KMS-11 (cell line): Measurements from ENCODE around the gene C5orf34.
A peak's percentile ranks its signal among the peaks of the same experiment; 100 is the strongest.

Experiments
- H2AFZ ChIP-seq: fragments of 200-600 bp; sonication (generic); 2 replicates; pipeline ENCODE4 v1.6.1; 2016; ENCODE audit warnings: antibody characterized with exemption, mixed run types, low read depth
- H3K27ac ChIP-seq: fragments of 200-600 bp; sonication (generic); 2 replicates; pipeline ENCODE4 v1.6.1; 2016; ENCODE audit warnings: mild to moderate bottlenecking, mixed run types
- H3K27me3 ChIP-seq: fragments of 200-600 bp; sonication (generic); 2 replicates; pipeline ENCODE4 v1.6.1; 2017; ENCODE audit warnings: mild to moderate bottlenecking, low read depth, mixed run types, moderate library complexity; ENCODE audit not compliant: insufficient read depth
- H3K36me3 ChIP-seq: fragments of 200-600 bp; sonication (generic); 2 replicates; pipeline ENCODE4 v1.6.1; 2017; ENCODE audit warnings: mild to moderate bottlenecking, mixed run types; ENCODE audit not compliant: insufficient read depth
- H3K4me1 ChIP-seq: fragments of 200-600 bp; sonication (generic); 2 replicates; pipeline ENCODE4 v1.6.1; 2016; ENCODE audit warnings: mild to moderate bottlenecking, low read depth, mixed run types; ENCODE audit not compliant: poor library complexity, severe bottlenecking
- H3K4me2 ChIP-seq: fragments of 200-600 bp; sonication (generic); 2 replicates; pipeline ENCODE4 v1.7.0; 2016; ENCODE audit warnings: mild to moderate bottlenecking, mixed run types
- H3K4me3 ChIP-seq: fragments of 200-600 bp; sonication (generic); IDR thresholded peaks from 2 replicates; pipeline ENCODE4 v1.6.1; 2017; ENCODE audit warnings: low read depth, low read length, mixed read lengths; ENCODE audit not compliant: insufficient read depth
- H3K79me2 ChIP-seq: fragments of 200-600 bp; sonication (generic); 2 replicates; pipeline ENCODE4 v1.6.1; 2016; ENCODE audit warnings: low read depth, mixed run types; ENCODE audit not compliant: insufficient read depth
- H3K9ac ChIP-seq: fragments of 200-600 bp; sonication (generic); 2 replicates; pipeline ENCODE4 v1.6.1; 2016; ENCODE audit warnings: mild to moderate bottlenecking, mixed run types
- H4K20me1 ChIP-seq: fragments of 200-600 bp; sonication (generic); 2 replicates; pipeline ENCODE4 v1.6.1; 2016; ENCODE audit warnings: mild to moderate bottlenecking, mixed run types; ENCODE audit not compliant: insufficient read depth
- TF ChIP-seq, protein P1 (sequence below): fragments of 200-600 bp; sonication (generic); conservative IDR thresholded peaks from 2 replicates; pipeline ENCODE4 v1.6.1; 2017; ENCODE audit warnings: low read depth, mild to moderate bottlenecking, antibody characterized with exemption, low read length, moderate library complexity, mixed read lengths

The C5orf34 gene

GRCh38 chr5:43514816-43515677, at the start of gene C5orf34:
Gene C5orf34, minus strand, starts transcription at chr5:43515148. Its CDS starts 5,809 bp downstream, at chr5:43509339.
- Histone ChIP-seq H3K36me3 (no peaks in the 10 kb centered on the region), H3K4me1 (peaks cover 10% of the 10 kb centered on the region), H4K20me1 (no peaks in the 10 kb centered on the region), H3K27me3 (no peaks in the 10 kb centered on the region), H3K9ac (peak within 1 kb of the TSS; percentile 73), H3K4me3 (no peak within 1 kb of the TSS), H2AFZ (peak within 1 kb of the TSS; percentile 75), H3K27ac (peak within 1 kb of the TSS; percentile 78), H3K79me2 (no peaks in the 10 kb centered on the region), H3K4me2 (peak within 1 kb of the TSS; percentile 92)
- TF ChIP-seq, protein P1, sequence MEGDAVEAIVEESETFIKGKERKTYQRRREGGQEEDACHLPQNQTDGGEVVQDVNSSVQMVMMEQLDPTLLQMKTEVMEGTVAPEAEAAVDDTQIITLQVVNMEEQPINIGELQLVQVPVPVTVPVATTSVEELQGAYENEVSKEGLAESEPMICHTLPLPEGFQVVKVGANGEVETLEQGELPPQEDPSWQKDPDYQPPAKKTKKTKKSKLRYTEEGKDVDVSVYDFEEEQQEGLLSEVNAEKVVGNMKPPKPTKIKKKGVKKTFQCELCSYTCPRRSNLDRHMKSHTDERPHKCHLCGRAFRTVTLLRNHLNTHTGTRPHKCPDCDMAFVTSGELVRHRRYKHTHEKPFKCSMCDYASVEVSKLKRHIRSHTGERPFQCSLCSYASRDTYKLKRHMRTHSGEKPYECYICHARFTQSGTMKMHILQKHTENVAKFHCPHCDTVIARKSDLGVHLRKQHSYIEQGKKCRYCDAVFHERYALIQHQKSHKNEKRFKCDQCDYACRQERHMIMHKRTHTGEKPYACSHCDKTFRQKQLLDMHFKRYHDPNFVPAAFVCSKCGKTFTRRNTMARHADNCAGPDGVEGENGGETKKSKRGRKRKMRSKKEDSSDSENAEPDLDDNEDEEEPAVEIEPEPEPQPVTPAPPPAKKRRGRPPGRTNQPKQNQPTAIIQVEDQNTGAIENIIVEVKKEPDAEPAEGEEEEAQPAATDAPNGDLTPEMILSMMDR, result no peak

GRCh38 chr5:43564289-43564850, 49.4 kb upstream of the C5orf34 start:
- Histone ChIP-seq H3K9ac (no peak overlapping the region), H3K4me3 (no peak overlapping the region), H3K4me2 (no peak overlapping the region), H4K20me1 (no peaks in the 10 kb centered on the region), H3K27ac (no peak overlapping the region), H3K36me3 (no peaks in the 10 kb centered on the region), H3K79me2 (no peaks in the 10 kb centered on the region), H3K27me3 (no peaks in the 10 kb centered on the region), H3K4me1 (peaks cover 4% of the 10 kb centered on the region), H2AFZ (no peak overlapping the region)
- TF ChIP-seq, protein P1, result no peak

GRCh38 chr5:43563321-43563720, 48.4 kb upstream of the C5orf34 start:
- Histone ChIP-seq H3K9ac (no peak overlapping the region), H3K4me1 (peaks cover 4% of the 10 kb centered on the region), H4K20me1 (no peaks in the 10 kb centered on the region), H3K27me3 (no peaks in the 10 kb centered on the region), H3K4me3 (no peak overlapping the region), H3K4me2 (no peak overlapping the region), H3K36me3 (no peaks in the 10 kb centered on the region), H3K79me2 (no peaks in the 10 kb centered on the region; the same call in 1 of the 2 replicates), H2AFZ (no peak overlapping the region), H3K27ac (no peak overlapping the region)
- TF ChIP-seq, protein P1, result no peak

- Histone ChIP-seq H3K36me3 (no peaks in the 10 kb centered on the region), H3K4me1 (peaks cover 12% of the 10 kb centered on the region), H3K79me2 (no peaks in the 10 kb centered on the region; the same call in 1 of the 2 replicates), H3K4me2 (no peak overlapping the region), H2AFZ (no peak overlapping the region), H4K20me1 (no peaks in the 10 kb centered on the region), H3K4me3 (no peak overlapping the region), H3K27me3 (no peaks in the 10 kb centered on the region), H3K9ac (no peak overlapping the region), H3K27ac (no peak overlapping the region)
- TF ChIP-seq, protein P1, result no peak
Observed at GRCh38 chr5:43561356-43561755, 46.4 kb upstream of the C5orf34 start.
